Natural killer cell (primary cell): ENCODE measurements around the gene KRT83. TPM values are rescaled to one million over a fixed set of nuclear protein-coding genes. Genes with fewer than 3 reads are reported as not detected.
"Not testable (repeated sequence)": the region's sequence is repeated elsewhere in the genome, so short reads cannot be mapped to it uniquely, and the experiment has no call there.

Experiments used
- ATAC-seq, 3 donors: fragments of 150-1000 bp in 2 of 3; fragments of 200-7000 bp in 1 of 3; cut with Tn5 transposase; 1 replicate in 1 of 3; 2 replicates in 2 of 3; pipeline ENCODE4 v1.10.0; 2021; ENCODE audit warnings: mild to moderate bottlenecking in 2 of 3, moderate library complexity in 2 of 3
- DNase-seq, 2 donors: peaks; one replicate each; pipeline versions ENCODE4 v3.0.0 to v3.0.0-alpha.2; 2013 to 2021; ENCODE audit warnings: mixed read lengths in 1 of 2
- H3K27ac ChIP-seq: one replicate; pipeline ENCODE4 v1.5.1; 2013; ENCODE audit warnings: mild to moderate bottlenecking, low read length
- H3K27me3 ChIP-seq: one replicate; pipeline ENCODE4 v1.6.1; 2013; ENCODE audit warnings: low read length; ENCODE audit not compliant: control insufficient read depth, insufficient read depth
- H3K36me3 ChIP-seq: one replicate; pipeline ENCODE4 v1.6.1; 2013; ENCODE audit warnings: low read length; ENCODE audit not compliant: control insufficient read depth, insufficient read depth
- H3K4me1 ChIP-seq: one replicate; pipeline ENCODE4 v1.6.1; 2013; ENCODE audit warnings: low read length; ENCODE audit not compliant: control insufficient read depth, insufficient read depth
- H3K4me3 ChIP-seq: one replicate; pipeline ENCODE4 v1.5.1; 2013; ENCODE audit warnings: low read length
- H3K9me3 ChIP-seq: one replicate; pipeline ENCODE4 v1.6.1; 2013; ENCODE audit warnings: low read length; ENCODE audit not compliant: control insufficient read depth, insufficient read depth
- H3K27ac Mint-ChIP-seq, 2 donors: one replicate each; pipeline ENCODE4 v1.8.0; 2022; ENCODE audit warnings: mild to moderate bottlenecking in 2 of 2, mixed read lengths in 2 of 2, moderate library complexity in 1 of 2
- H3K27me3 Mint-ChIP-seq, 2 donors: one replicate each; pipeline ENCODE4 v1.8.0; 2022; ENCODE audit warnings: low read depth in 2 of 2, mixed read lengths in 2 of 2
- H3K36me3 Mint-ChIP-seq: one replicate; pipeline ENCODE4 v1.8.0; 2022; ENCODE audit warnings: mixed read lengths
- H3K4me1 Mint-ChIP-seq, 2 donors: one replicate each; pipeline ENCODE4 v1.8.0; 2022; ENCODE audit warnings: mixed read lengths in 2 of 2
- H3K4me3 Mint-ChIP-seq: one replicate; pipeline ENCODE4 v1.8.0; 2022; ENCODE audit warnings: mild to moderate bottlenecking, moderate library complexity, mixed read lengths
- H3K9me3 Mint-ChIP-seq, 2 donors: one replicate each; pipeline ENCODE4 v1.8.0; 2022; ENCODE audit warnings: mixed read lengths in 2 of 2
- WGBS: methylation state at CpG from one replicate; pipeline ENCODE4 v1.1.7; 2013; ENCODE audit warnings: missing lambda C conversion rate; ENCODE audit not compliant: insufficient coverage; 5-methylcytosine and 5-hydroxymethylcytosine counted together
- intact Hi-C: fragments of 100-400 bp; cut with micrococcal nuclease; formaldehyde crosslinking; loops from one replicate; pipeline ENCODE4 v1.14.2; 2022
- total RNA-seq, 4 donors: library from RNA; stranded (reverse); fragments of 120-200 nt in 1 of 4; gene quantifications; one replicate each; pipeline versions ENCODE4 v1.2.3 to v1.2.4, GENCODE V29; 2013 to 2022
- TF ChIP-seq, protein P1 (sequence below): fragments of 200-600 bp; IDR thresholded peaks from one replicate; pipeline ENCODE4 v1.8.0; 2022; ENCODE audit warnings: antibody characterized with exemption

The KRT83 gene
- total RNA-seq, 3 donors from 2014 or later (not counting 1 experiment from before 2014, with no cell fraction given) = not detected

DNA sequence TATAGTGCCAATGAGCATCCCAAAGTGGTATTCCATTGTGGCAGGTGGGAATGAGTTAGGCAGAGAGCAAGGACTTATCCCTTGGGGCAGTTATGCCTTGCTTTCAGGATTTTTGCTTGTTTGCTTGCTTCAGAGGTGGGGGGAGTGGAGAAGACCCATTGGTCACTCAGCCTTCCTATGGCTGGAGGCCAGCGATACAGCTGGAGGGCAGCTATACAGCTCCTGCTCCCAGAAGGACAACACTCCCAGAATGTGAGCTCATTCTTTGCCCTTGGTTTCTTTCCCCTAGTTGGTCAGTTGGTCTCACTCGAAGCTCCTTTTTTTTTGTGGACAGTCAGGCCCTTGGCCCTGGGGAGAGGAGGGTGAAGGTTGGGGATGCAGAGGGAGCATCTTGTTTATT is 14.5 kb downstream of the KRT83 start:
- Mint-ChIP-seq H3K9me3 (no peaks in the 10 kb centered on the region), H3K4me3 (peak overlapping the region; percentile 17), H3K27ac (peak overlapping the region in 1 of 2 donors; percentile 51), H3K4me1 (peaks cover 49 to 51% of the 10 kb centered on the region in 2 donors), H3K36me3 (no peaks in the 10 kb centered on the region), H3K27me3 (peaks cover 0 to 47% of the 10 kb centered on the region in 2 donors)
- Histone ChIP-seq H3K36me3 (no peaks in the 10 kb centered on the region), H3K27ac (no peak overlapping the region), H3K4me3 (no peak overlapping the region), H3K4me1 (peaks cover 37% of the 10 kb centered on the region), H3K27me3 (peaks cover 22% of the 10 kb centered on the region), H3K9me3 (no peaks in the 10 kb centered on the region)
- ATAC-seq (no peak), DNase-seq (no peak)
- TF ChIP-seq, protein P1, sequence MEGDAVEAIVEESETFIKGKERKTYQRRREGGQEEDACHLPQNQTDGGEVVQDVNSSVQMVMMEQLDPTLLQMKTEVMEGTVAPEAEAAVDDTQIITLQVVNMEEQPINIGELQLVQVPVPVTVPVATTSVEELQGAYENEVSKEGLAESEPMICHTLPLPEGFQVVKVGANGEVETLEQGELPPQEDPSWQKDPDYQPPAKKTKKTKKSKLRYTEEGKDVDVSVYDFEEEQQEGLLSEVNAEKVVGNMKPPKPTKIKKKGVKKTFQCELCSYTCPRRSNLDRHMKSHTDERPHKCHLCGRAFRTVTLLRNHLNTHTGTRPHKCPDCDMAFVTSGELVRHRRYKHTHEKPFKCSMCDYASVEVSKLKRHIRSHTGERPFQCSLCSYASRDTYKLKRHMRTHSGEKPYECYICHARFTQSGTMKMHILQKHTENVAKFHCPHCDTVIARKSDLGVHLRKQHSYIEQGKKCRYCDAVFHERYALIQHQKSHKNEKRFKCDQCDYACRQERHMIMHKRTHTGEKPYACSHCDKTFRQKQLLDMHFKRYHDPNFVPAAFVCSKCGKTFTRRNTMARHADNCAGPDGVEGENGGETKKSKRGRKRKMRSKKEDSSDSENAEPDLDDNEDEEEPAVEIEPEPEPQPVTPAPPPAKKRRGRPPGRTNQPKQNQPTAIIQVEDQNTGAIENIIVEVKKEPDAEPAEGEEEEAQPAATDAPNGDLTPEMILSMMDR = no peak
- 94% methylated on average over 2 of the region's 2 CpGs for WGBS
- intact Hi-C loops = loop anchor here (10.0 kb wide), 1 partner anchor 48 kb away; no protein-coding TSS in a partner anchor

DNA sequence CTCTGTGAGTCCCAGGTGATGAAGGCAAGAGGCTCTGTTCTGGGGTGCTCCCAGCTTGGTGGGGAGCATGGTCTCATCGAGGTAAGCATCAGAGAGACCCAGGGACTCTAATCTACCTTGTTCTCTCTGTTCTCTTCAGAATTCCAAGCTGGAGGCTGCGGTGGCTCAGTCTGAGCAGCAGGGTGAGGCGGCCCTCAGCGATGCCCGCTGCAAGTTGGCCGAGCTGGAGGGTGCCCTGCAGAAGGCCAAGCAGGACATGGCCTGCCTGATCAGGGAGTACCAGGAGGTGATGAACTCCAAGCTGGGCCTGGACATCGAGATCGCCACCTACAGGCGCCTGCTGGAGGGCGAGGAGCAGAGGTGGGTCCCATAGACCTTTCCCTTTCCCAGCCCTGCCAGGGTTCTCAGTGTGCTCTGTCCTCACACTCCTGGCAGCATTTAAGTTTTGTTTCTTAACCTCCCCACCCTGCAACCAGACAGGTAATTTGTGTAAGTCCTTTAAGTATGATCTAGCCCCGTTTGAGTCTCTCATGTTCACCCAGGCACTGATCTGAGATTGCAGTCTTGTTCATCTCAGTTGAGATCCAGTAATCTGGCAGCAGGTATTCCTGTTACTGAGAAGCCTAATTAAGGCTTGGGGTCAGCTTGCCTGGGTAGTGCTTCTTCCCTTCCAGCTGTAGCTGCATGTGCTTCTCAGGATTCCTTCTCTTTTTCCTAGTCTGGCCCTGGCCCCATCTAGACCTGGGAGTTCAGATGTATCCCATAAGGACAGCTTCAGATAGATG is 15.1 kb downstream of the KRT83 start:
- peaks cover 51% of the 10 kb centered on the region in 2 donors for H3K4me1 Mint-ChIP-seq
- ATAC-seq = no peak

DNA sequence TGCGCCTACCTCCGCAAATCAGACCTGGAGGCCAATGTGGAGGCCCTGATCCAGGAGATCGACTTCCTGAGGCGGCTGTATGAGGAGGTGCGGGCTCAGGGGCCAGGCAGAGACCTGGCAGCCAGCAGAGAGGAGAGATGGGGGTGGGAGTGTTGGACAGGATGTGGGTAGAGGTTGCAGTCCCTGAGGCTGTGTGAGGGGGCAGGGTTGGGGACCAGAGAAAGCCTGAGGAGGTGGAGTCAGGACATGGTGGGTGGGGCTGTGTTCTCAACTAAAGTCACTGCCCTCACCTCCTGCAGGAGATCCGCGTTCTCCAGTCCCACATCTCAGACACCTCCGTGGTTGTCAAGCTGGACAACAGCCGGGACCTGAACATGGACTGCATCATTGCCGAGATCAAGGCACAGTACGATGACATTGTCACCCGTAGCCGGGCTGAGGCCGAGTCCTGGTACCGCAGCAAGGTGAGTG is 16.2 kb downstream of the KRT83 start:
- not testable (repeated sequence) for H3K27ac ChIP-seq, H3K9me3 ChIP-seq, H3K9me3 Mint-ChIP-seq, H3K36me3 Mint-ChIP-seq, H3K4me3 ChIP-seq, H3K36me3 ChIP-seq
- Histone ChIP-seq H3K27me3 (peaks cover 17% of the 10 kb centered on the region), H3K4me1 (peaks cover 37% of the 10 kb centered on the region)
- ATAC-seq (peak; percentile 71 to 82 (median 75)), DNase-seq (peak; percentile 17 to 59)
- H3K4me1 Mint-ChIP-seq = peaks cover 51 to 55% of the 10 kb centered on the region in 2 donors
- WGBS = 28% methylated on average over 12 of the region's 15 CpGs
- peak overlapping the region; percentile 84 for H3K4me3 Mint-ChIP-seq
- peak overlapping the region; percentile 79 to 82 for H3K27ac Mint-ChIP-seq
- intact Hi-C loops = loop anchor here (10.0 kb wide), 1 partner anchor 50 kb away; no protein-coding TSS in a partner anchor
- H3K27me3 Mint-ChIP-seq = peaks cover 0 to 30% of the 10 kb centered on the region in 2 donors

More for the DNA sequence above, 15.1 kb downstream of the KRT83 start:
- no peak for DNase-seq
- Histone ChIP-seq H3K27me3 (peaks cover 21% of the 10 kb centered on the region), H3K9me3 (no peaks in the 10 kb centered on the region), H3K4me1 (peaks cover 37% of the 10 kb centered on the region), H3K27ac (no peak overlapping the region), H3K4me3 (no peak overlapping the region), H3K36me3 (no peaks in the 10 kb centered on the region)
- Mint-ChIP-seq H3K36me3 (no peaks in the 10 kb centered on the region), H3K27me3 (peaks cover 0 to 41% of the 10 kb centered on the region in 2 donors), H3K27ac (peak overlapping the region in 1 of 2 donors; percentile 51), H3K9me3 (no peaks in the 10 kb centered on the region), H3K4me3 (peak overlapping the region; percentile 72)
- TF ChIP-seq, protein P1 = peak; percentile 28
- intact Hi-C loops = loop anchor here (10.0 kb wide), 1 partner anchor 49 kb away; no protein-coding TSS in a partner anchor
- WGBS = 78% methylated on average over 11 of the region's 11 CpGs

DNA sequence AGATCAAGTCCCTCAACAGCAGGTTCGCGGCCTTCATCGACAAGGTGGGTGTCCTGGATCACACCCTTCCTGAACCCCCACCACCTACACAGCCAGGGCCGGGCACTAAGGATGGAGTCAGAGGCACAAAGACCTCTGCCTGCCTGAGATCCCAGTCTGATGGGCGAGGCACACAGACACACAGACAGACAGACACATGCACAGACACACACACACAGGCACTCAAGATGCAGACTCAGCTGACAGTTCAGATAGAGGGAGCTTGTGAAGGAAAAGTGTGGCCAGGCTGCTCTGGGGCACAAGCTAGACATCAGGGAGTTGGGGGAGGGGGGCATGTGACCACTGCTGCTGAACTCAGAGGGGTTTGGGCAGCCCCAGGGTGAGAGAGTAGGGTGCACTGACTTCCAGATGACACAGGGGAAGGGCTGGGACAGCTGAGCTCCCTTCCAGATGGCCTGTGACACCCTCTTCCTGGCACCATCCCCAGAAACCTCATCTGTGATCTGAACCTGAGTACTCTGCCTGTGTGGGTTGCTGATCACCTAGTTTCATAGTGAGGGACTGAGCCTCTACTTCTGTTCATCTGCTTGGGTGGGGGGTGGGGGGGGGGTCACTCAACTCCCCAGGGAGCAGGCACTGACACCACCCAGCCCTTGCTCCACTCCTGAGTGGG is 18.8 kb downstream of the KRT83 start:
- H3K36me3 ChIP-seq, H3K27me3 ChIP-seq, H3K36me3 Mint-ChIP-seq, DNase-seq, H3K27ac ChIP-seq, H3K9me3 Mint-ChIP-seq, H3K27ac Mint-ChIP-seq, H3K4me3 ChIP-seq, ATAC-seq, H3K9me3 ChIP-seq, H3K4me3 Mint-ChIP-seq: not testable (repeated sequence)
- intact Hi-C loops = loop anchor here (10.0 kb wide), 1 partner anchor 52 kb away; no protein-coding TSS in a partner anchor
- Mint-ChIP-seq H3K27me3 (peaks cover 0 to 12% of the 10 kb centered on the region in 2 donors), H3K4me1 (peaks cover 32 to 37% of the 10 kb centered on the region in 2 donors)
- peaks cover 22% of the 10 kb centered on the region for H3K4me1 ChIP-seq
- no CpG with 5 or more reads among the region's 5 CpGs for WGBS

DNA sequence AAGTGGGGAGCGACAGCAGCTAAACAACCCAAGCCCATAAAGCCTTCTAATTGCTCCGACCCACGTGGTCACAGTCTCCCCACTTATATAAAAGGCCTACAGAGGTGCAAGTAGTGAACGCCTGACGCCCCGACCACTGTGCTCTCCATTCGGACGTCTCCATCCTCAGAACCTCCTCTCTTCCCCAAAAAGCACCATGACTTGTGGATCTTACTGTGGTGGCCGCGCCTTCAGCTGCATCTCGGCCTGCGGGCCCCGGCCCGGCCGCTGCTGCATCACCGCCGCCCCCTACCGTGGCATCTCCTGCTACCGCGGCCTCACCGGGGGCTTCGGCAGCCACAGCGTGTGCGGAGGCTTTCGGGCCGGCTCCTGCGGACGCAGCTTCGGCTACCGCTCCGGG is 19.5 kb downstream of the KRT83 start:
- not testable (repeated sequence) for H3K4me3 ChIP-seq, H3K27ac ChIP-seq, H3K27me3 ChIP-seq, H3K9me3 Mint-ChIP-seq, H3K36me3 ChIP-seq, ATAC-seq, H3K9me3 ChIP-seq, H3K36me3 Mint-ChIP-seq, H3K27me3 Mint-ChIP-seq, DNase-seq, H3K4me3 Mint-ChIP-seq, H3K27ac Mint-ChIP-seq
- H3K4me1 ChIP-seq = peaks cover 22% of the 10 kb centered on the region
- peaks cover 26 to 37% of the 10 kb centered on the region in 2 donors for H3K4me1 Mint-ChIP-seq
- intact Hi-C loops = loop anchor here (10.0 kb wide), 1 partner anchor 53 kb away; no protein-coding TSS in a partner anchor
- WGBS = 93% methylated on average over 13 of the region's 31 CpGs
